Measurements from ENCODE around the gene CDS2. TPM values are rescaled to one million over a fixed set of nuclear protein-coding genes. Genes with fewer than 3 reads are reported as not detected.

The CDS2 gene
- total RNA-seq, 1 experiment from 2014 or later, result 37.5 TPM

DNA sequence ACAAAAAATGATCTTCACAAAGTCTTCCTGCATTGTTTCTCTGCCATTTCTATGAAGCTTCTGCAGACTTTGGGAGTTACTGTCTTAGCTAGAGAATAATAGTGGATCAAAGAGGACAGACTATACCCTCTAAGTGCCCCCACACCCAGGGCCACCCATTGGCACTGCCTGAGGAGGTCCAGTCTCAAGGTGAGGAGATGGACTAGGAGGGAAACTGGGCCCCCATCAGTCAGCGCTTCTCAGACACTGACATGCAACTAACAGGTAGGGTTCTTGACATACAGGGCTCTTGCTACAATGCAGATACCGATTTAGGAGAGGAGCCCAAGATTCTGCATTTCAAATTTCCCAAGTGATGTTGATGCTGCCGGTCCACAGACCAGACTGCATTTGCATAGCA lies 31.4 kb upstream of the CDS2 start:
- Histone ChIP-seq H3K4me3 (replicated peaks in 1 of 2; ENCODE audit: low read depth in 1 of 2, low read length in 2 of 2) (no peak overlapping the region), H4K20me1 (ENCODE audit: insufficient read depth) (no peaks in the 10 kb centered on the region), H3K4me1 (ENCODE audit: control insufficient read depth in 1 of 2, insufficient read depth in 2 of 2, low read length in 2 of 2) (no peaks in the 10 kb centered on the region), H3K9me3 (ENCODE audit: control insufficient read depth in 1 of 2, insufficient read depth in 1 of 2, low read depth in 1 of 2, low read length in 2 of 2) (no peaks in the 10 kb centered on the region), H3K4me2 (ENCODE audit: low read length) (no peak overlapping the region), H3K79me2 (ENCODE audit: insufficient read depth, low read length) (peaks cover 4% of the 10 kb centered on the region; the same call in 1 of the 2 replicates), H3K9me2 (ENCODE audit: insufficient read depth) (no peaks in the 10 kb centered on the region), H2AFZ (ENCODE audit: low read depth, low read length, poor library complexity, severe bottlenecking) (no peak overlapping the region), H3K9ac (ENCODE audit: low read length) (no peak overlapping the region), H3K27me3 (ENCODE audit: insufficient read depth, low read length) (no peaks in the 10 kb centered on the region), H3K36me3 (ENCODE audit: control insufficient read depth in 1 of 2, insufficient read depth in 2 of 2, low read length in 2 of 2) (peaks cover 15 to 21% of the 10 kb centered on the region in 2 experiments; a peak in 3 of 4 replicates), H3K27ac (ENCODE audit: low read depth, low read length) (no peak overlapping the region)
- no TSS peak for BruUV-seq (replicated peaks)
- CTCF ChIA-PET, result no interaction called here
- no peak for TF ChIP-seq CTCF (IDR thresholded peaks at IDR 0.05 in 2 of 3, conservative IDR thresholded peaks at IDR 0.05 in 1 of 3; ENCODE audit: borderline replicate concordance in 1 of 3, insufficient read depth in 1 of 3, low read depth in 2 of 3, low read length in 2 of 3)
- no peak for TF ChIP-seq ZNF274 (IDR thresholded peaks at IDR 0.05; ENCODE audit: low read depth, low read length)
- TF ChIP-seq FOSL1 (IDR thresholded peaks at IDR 0.05; ENCODE audit: low read depth), result no peak
- TF ChIP-seq POLR2AphosphoS5 (IDR thresholded peaks at IDR 0.05; ENCODE audit: low read depth, low read length), result no peak
- no peak for TF ChIP-seq MAX (IDR thresholded peaks at IDR 0.05)
- TF ChIP-seq ATF3 (IDR thresholded peaks at IDR 0.05), result no peak
- intact Hi-C loops (cut with micrococcal nuclease), result no loop called here
- RAD21 ChIA-PET (ENCODE audit: low non-redundant PET in 1 of 2, low total read pairs in 2 of 2, uncharacterized antibody in 2 of 2, unreplicated experiment in 2 of 2), result no interaction called here
- POLR2A ChIA-PET, result no interaction called here
- ATAC-seq, result no peak
- DNase-seq (ENCODE audit: low read depth, low spot score), result no peak

DNA sequence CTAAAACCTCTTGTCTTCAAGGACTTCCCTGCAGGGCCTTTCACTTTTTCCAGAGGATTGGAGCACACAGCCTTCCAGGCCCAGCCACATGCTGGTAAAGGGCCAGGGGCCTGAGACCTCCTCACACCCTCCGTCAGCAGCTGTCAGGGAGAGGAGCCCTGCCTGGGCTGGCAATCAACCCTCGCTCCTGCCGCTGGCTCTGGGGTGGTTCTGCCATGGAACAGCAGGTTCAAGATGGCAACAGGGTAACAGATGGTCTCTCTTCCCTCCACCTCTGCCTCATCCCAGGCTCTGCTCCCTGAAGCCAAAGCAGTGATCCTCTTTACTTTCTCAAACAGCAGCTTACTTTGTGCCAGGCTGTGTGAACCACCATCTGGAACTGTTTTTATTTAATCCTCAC lies 30.9 kb upstream of the CDS2 start:
- Histone ChIP-seq H3K4me2 (ENCODE audit: low read length) (no peak overlapping the region), H3K36me3 (ENCODE audit: control insufficient read depth in 1 of 2, insufficient read depth in 2 of 2, low read length in 2 of 2) (peaks cover 15 to 23% of the 10 kb centered on the region in 2 experiments; a peak in 3 of 4 replicates), H2AFZ (ENCODE audit: low read depth, low read length, poor library complexity, severe bottlenecking) (no peak overlapping the region), H3K27ac (ENCODE audit: low read depth, low read length) (no peak overlapping the region), H4K20me1 (ENCODE audit: insufficient read depth) (no peaks in the 10 kb centered on the region), H3K9me2 (ENCODE audit: insufficient read depth) (no peaks in the 10 kb centered on the region), H3K79me2 (ENCODE audit: insufficient read depth, low read length) (peaks cover 4% of the 10 kb centered on the region; the same call in 1 of the 2 replicates), H3K4me3 (replicated peaks in 1 of 2; ENCODE audit: low read depth in 1 of 2, low read length in 2 of 2) (no peak overlapping the region), H3K9ac (ENCODE audit: low read length) (no peak overlapping the region), H3K9me3 (ENCODE audit: control insufficient read depth in 1 of 2, insufficient read depth in 1 of 2, low read depth in 1 of 2, low read length in 2 of 2) (no peaks in the 10 kb centered on the region), H3K4me1 (ENCODE audit: control insufficient read depth in 1 of 2, insufficient read depth in 2 of 2, low read length in 2 of 2) (no peaks in the 10 kb centered on the region), H3K27me3 (ENCODE audit: insufficient read depth, low read length) (no peaks in the 10 kb centered on the region)
- no peak for TF ChIP-seq EZH2phosphoT487 (IDR thresholded peaks at IDR 0.05; ENCODE audit: borderline replicate concordance)
- TF ChIP-seq EGR1 (IDR thresholded peaks at IDR 0.05; ENCODE audit: low read depth), result no peak
- no TSS peak for BruUV-seq (replicated peaks)
- ATAC-seq, result no peak
- intact Hi-C loops (cut with micrococcal nuclease), result no loop called here
- ChIA-PET CTCF (no interaction called here), POLR2A (interaction anchor here (0.9 kb wide), 1 partner anchor 9 kb away, joined by 3 read pairs; no protein-coding TSS in a partner anchor), RAD21 (ENCODE audit: low non-redundant PET in 1 of 2, low total read pairs in 2 of 2, uncharacterized antibody in 2 of 2, unreplicated experiment in 2 of 2) (no interaction called here)
- DNase-seq (ENCODE audit: low read depth, low spot score), result no peak
